GM18505 (cell line): Measurements from ENCODE around the gene CASKIN1.
"Not testable (repeated sequence)": the region's sequence is repeated elsewhere in the genome, so short reads cannot be mapped to it uniquely, and the experiment has no call there.

Experiments used
- ATAC-seq: cut with Tn5 transposase; IDR thresholded peaks from one replicate; pipeline ENCODE4 v1.9.1; 2021; ENCODE audit not compliant: unreplicated experiment

CASKIN1 gene

GRCh38 chr16:2127630-2128280 is 68.7 kb downstream of the CASKIN1 start:
- ATAC-seq = not testable (repeated sequence)
